Cardiac septum (tissue), 1 donor: ENCODE data around the gene RPL10L. TPM values are rescaled to one million over a fixed set of nuclear protein-coding genes. Genes with fewer than 3 reads are reported as not detected.

Experiments
- DNase-seq: peaks from one replicate; pipeline ENCODE4 v3.0.0-alpha.2; 2020; ENCODE audit warnings: low spot score
- intact Hi-C: fragments of 100-400 bp; cut with DNase I; formaldehyde crosslinking; loops from one replicate; pipeline ENCODE4 v1.14.0; 2022
- long read RNA-seq: library from polyadenylated mRNA; unstranded; transcript quantifications from one replicate; pipeline ENCODE4 v2.0.0, GENCODE V29; 2021
- total RNA-seq: library from RNA; stranded (reverse); fragmentation: NEBNext Ultra II Directional; extraction: Animal tissue kit (Norgen Biotek cat#: 25700); gene quantifications from one replicate; pipeline ENCODE4 v1.2.1, GENCODE V29; 2021
- donor health status: DM: no; HTN: no; CAD: no.

Gene RPL10L
- not detected for total RNA-seq
- long read RNA-seq, result 0 reads

- no peak for DNase-seq
- intact Hi-C loops, result no loop called here
These were observed at the start of gene RPL10L for GRCh38 chr14:46651526-46652144. RPL10L (minus strand) TSS chr14:46651781; CDS start chr14:46651736, 45 bp downstream.

GRCh38 chr14:46691819-46692218, 40.2 kb upstream of the RPL10L start:
- no peak for DNase-seq
- intact Hi-C loops, result no loop called here

GRCh38 chr14:46686652-46687051, 35.1 kb upstream of the RPL10L start:
- DNase-seq, result no peak
- intact Hi-C loops, result no loop called here

GRCh38 chr14:46672128-46672527, 20.5 kb upstream of the RPL10L start:
- intact Hi-C loops, result no loop called here
- no peak for DNase-seq

- intact Hi-C loops, result no loop called here
- DNase-seq, result no peak
These were observed 11.8 kb upstream of the RPL10L start for GRCh38 chr14:46663382-46663781.

- no peak for DNase-seq
- intact Hi-C loops, result no loop called here
These were observed 10.1 kb upstream of the RPL10L start for GRCh38 chr14:46661728-46662127.

GRCh38 chr14:46653031-46653755, 1.6 kb upstream of the RPL10L start:
- no peak for DNase-seq
- intact Hi-C loops, result no loop called here

GRCh38 chr14:46646796-46647195, 4.8 kb downstream of the RPL10L start:
- intact Hi-C loops, result loop anchor here (10.0 kb wide), 1 partner anchor 198 kb away; no protein-coding TSS in a partner anchor
- no peak for DNase-seq

- DNase-seq, result no peak
- intact Hi-C loops, result no loop called here
These were observed 24.7 kb downstream of the RPL10L start for GRCh38 chr14:46626876-46627275.
